ENCODE data around the gene FAAH. TPM values are rescaled to one million over a fixed set of nuclear protein-coding genes. Genes with fewer than 3 reads are reported as not detected.

The FAAH gene
- total RNA-seq, 1 experiment from 2014 or later = 24.8 TPM

GRCh38 chr1:46432781-46433327 is 38.7 kb downstream of the FAAH start (continued):
- TF ChIP-seq ZBTB33 (IDR thresholded peaks at IDR 0.05; ENCODE audit: extremely low read depth, insufficient replicate concordance, low read length) (no peak), CEBPB (IDR thresholded peaks at IDR 0.05; ENCODE audit: low read depth) (no peak), CTCF (IDR thresholded peaks at IDR 0.05 in 2 of 3, conservative IDR thresholded peaks at IDR 0.05 in 1 of 3; ENCODE audit: borderline replicate concordance in 1 of 3, insufficient read depth in 1 of 3, low read depth in 2 of 3, low read length in 2 of 3) (no peak)

GRCh38 chr1:46434358-46434757 is 40.2 kb downstream of the FAAH start:
- no peak overlapping the region for H2AFZ ChIP-seq (ENCODE audit: low read depth, low read length, poor library complexity, severe bottlenecking)
- ATAC-seq (no peak), DNase-seq (ENCODE audit: low read depth, low spot score) (no peak)
- no peaks in the 10 kb centered on the region for H4K20me1 ChIP-seq (ENCODE audit: insufficient read depth)
- CTCF ChIA-PET = interaction anchor here (2.8 kb wide), 1 partner anchor 8 kb away, joined by 20 read pairs; no protein-coding TSS in a partner anchor
- H3K27ac ChIP-seq (ENCODE audit: low read depth, low read length) = no peak overlapping the region
- H3K4me1 ChIP-seq (ENCODE audit: control insufficient read depth in 1 of 2, insufficient read depth in 2 of 2, low read length in 2 of 2) = no peaks in the 10 kb centered on the region
- no peak overlapping the region for H3K9ac ChIP-seq (ENCODE audit: low read length)
- H3K4me3 ChIP-seq (replicated peaks in 1 of 2; ENCODE audit: low read depth in 1 of 2, low read length in 2 of 2) = no peak overlapping the region
- no peaks in the 10 kb centered on the region for H3K9me3 ChIP-seq (ENCODE audit: control insufficient read depth in 1 of 2, insufficient read depth in 1 of 2, low read depth in 1 of 2, low read length in 2 of 2)
- H3K36me3 ChIP-seq (ENCODE audit: control insufficient read depth in 1 of 2, insufficient read depth in 2 of 2, low read length in 2 of 2) = no peaks in the 10 kb centered on the region
- no TSS peak for BruUV-seq (replicated peaks)
- H3K79me2 ChIP-seq (ENCODE audit: insufficient read depth, low read length) = no peaks in the 10 kb centered on the region
- POLR2A ChIA-PET = no interaction called here
- no peak for TF ChIP-seq REST (IDR thresholded peaks at IDR 0.05; ENCODE audit: low read depth)
- no peak for TF ChIP-seq POLR2A (IDR thresholded peaks at IDR 0.05; ENCODE audit: borderline replicate concordance, extremely low read depth, insufficient read depth, insufficient read length)
- no peak for TF ChIP-seq ZFX (IDR thresholded peaks at IDR 0.05)
- TF ChIP-seq EZH2phosphoT487 (IDR thresholded peaks at IDR 0.05; ENCODE audit: borderline replicate concordance) = no peak
- no peak for TF ChIP-seq MAX (IDR thresholded peaks at IDR 0.05)
- no peak for TF ChIP-seq RAD21 (IDR thresholded peaks at IDR 0.05; ENCODE audit: low read depth)
- no peak for TF ChIP-seq SIN3A (IDR thresholded peaks at IDR 0.05; ENCODE audit: low read depth)
- TF ChIP-seq JUND (IDR thresholded peaks at IDR 0.05) = no peak
- no peak for TF ChIP-seq TCF7L2 (IDR thresholded peaks at IDR 0.05; ENCODE audit: borderline replicate concordance, extremely low read depth, insufficient read depth, insufficient read length)
- TF ChIP-seq CBX3 (IDR thresholded peaks at IDR 0.05; ENCODE audit: low read depth) = no peak
- no peak for TF ChIP-seq ZBTB33 (IDR thresholded peaks at IDR 0.05; ENCODE audit: extremely low read depth, insufficient replicate concordance, low read length)
- TF ChIP-seq EZH2 (IDR thresholded peaks at IDR 0.05) = no peak
- TF ChIP-seq ZNF274 (IDR thresholded peaks at IDR 0.05; ENCODE audit: low read depth, low read length) = no peak
- TF ChIP-seq CEBPB (IDR thresholded peaks at IDR 0.05; ENCODE audit: low read depth) = no peak
- no peaks in the 10 kb centered on the region for H3K9me2 ChIP-seq (ENCODE audit: insufficient read depth)
- H3K27me3 ChIP-seq (ENCODE audit: insufficient read depth, low read length) = peaks cover 9% of the 10 kb centered on the region; the same call in 1 of the 2 replicates
- H3K4me2 ChIP-seq (ENCODE audit: low read length) = no peak overlapping the region
- intact Hi-C loops (cut with micrococcal nuclease) = no loop called here
- RAD21 ChIA-PET (ENCODE audit: low non-redundant PET in 1 of 2, low total read pairs in 2 of 2, uncharacterized antibody in 2 of 2, unreplicated experiment in 2 of 2) = no interaction called here
